NB4 (cell line): Measurements from ENCODE around the gene ACACB.

Source experiments
- CTCF ChIP-seq: IDR thresholded peaks from one replicate; pipeline ENCODE4 v1.5.1; 2012; ENCODE audit warnings: low read depth, low read length
- POLR2A ChIP-seq: IDR thresholded peaks from 2 replicates; pipeline ENCODE4 v1.6.1; 2011; ENCODE audit warnings: mild to moderate bottlenecking; ENCODE audit not compliant: insufficient read length; ENCODE audit errors: extremely low read depth

GRCh38 chr12:109112720-109113465 is 3.5 kb upstream of the ACACB start:
- no peak for TF ChIP-seq POLR2A
- TF ChIP-seq CTCF = no peak
